ACHN (cell line): ENCODE measurements around the gene WNT2B.
"Not testable (repeated sequence)": the region's sequence is repeated elsewhere in the genome, so short reads cannot be mapped to it uniquely, and the experiment has no call there.

Source experiments
- DNase-seq: peaks from one replicate; pipeline ENCODE4 v3.0.0-alpha.2; 2015
- in situ Hi-C: cut with HindIII; loops from 2 replicates; pipeline ENCODE4 v1.10.0; 2017; ENCODE audit warnings: low sequenced_read_pairs, low pct_ligation_motif_present, low pct_unique_long_range_greater_than_20kb

WNT2B gene

DNA sequence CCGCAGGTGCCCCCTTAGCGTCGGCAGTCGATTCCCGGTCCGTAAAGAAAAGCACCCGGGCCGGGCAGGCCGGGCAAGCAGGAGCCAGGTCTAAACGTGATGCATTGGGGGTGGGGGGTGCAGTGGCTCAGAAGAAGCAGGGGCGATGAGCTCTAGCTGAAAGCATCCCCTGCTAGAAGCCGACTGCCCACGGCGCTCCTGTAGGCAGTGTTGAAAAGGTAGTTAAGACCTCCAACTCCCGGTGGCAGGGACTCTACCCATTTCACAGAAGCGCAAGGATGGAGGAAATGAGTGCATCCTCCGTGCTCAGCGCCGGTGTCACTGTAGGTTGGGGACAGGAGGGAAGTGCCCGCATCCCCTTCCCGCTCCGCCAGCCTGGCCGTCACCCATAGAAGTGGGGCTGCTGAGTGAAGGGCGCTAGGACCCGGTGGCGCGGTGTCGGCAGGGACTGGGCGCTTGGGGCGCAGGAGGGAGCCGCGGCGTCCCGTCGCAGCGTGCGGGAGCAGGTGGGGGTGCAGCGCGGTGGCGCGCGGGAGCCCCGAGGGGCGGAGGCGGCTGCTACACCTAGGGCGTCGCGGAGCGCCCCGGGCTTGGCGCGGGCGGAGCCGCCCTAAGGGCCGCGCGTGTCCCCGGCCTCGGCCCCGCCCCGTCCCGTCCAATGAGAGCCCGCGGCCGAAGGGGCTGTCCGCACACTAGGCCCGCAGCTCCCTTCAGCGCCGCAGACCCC is at the start of gene WNT2B:
Gene WNT2B (plus strand): TSS at position 688 of the 727 bp plus-strand sequence. CDS start 298 bp downstream, outside the sequence.
- in situ Hi-C loops: no loop called here
- DNase-seq: no peak

DNA sequence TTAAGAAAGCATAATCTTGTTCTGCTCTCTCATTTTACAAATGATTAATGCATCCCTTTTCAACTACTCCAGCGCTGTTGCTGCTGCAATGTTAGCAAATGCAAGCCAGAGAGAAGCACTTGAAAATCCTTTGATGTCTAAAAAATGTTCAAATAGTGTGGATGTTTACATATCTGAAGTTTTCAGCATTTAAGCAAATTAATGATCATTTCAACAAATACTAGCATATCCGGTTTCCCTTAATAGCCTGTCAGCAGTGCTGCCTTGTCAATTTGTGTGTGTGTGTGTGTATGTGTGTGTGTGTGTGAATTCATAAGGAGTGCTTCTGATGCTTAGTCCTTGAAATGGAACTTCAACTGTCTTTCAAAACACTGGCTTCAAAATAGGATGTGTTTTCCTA is 48.1 kb upstream of the WNT2B start:
- DNase-seq: no peak
- in situ Hi-C loops: no loop called here

DNA sequence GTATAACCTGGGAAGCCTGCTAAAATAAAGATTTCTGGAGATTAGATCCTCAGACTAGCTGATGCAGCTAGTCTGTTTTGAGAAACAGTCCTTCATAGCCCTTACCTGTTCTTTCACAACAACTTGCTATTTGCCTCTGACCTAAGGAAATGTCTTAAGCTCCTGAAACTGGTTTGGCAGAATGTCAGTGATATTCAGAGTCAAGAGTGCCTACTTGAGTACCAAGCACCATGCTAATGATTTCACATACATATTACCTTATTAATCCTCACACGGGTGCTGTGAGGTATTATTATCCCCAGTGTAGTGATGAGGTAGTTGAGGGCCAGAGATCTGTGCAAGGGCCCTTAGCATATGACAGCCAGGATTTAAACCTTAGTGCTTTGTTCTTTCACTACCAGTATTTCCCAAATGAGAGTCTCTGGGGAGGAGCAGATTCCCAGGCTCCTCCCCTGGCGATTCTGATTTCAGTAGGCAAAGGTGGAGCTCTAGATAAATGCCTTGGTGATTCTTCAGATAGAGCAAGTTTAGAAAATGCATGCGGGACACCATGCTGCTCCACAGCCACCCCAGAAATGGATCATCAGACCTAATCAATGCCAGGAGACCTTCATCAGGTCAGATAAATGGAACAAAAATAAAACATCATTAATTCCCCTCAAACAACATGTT is 47.4 kb upstream of the WNT2B start:
- in situ Hi-C loops: no loop called here

GRCh38 chr1:112462953-112463279 is 45.8 kb upstream of the WNT2B start:
- in situ Hi-C loops: no loop called here
- no peak for DNase-seq

More for the DNA sequence above, 47.4 kb upstream of the WNT2B start:
- no peak for DNase-seq

GRCh38 chr1:112464501-112464900 is 44.3 kb upstream of the WNT2B start:
- no peak for DNase-seq
- in situ Hi-C loops: no loop called here

- in situ Hi-C loops: no loop called here
- no peak for DNase-seq
Observed at GRCh38 chr1:112465122-112465521, 43.6 kb upstream of the WNT2B start.

- peak; percentile 89 for DNase-seq
- in situ Hi-C loops: no loop called here
Observed at GRCh38 chr1:112466078-112466660, 42.6 kb upstream of the WNT2B start.

DNA sequence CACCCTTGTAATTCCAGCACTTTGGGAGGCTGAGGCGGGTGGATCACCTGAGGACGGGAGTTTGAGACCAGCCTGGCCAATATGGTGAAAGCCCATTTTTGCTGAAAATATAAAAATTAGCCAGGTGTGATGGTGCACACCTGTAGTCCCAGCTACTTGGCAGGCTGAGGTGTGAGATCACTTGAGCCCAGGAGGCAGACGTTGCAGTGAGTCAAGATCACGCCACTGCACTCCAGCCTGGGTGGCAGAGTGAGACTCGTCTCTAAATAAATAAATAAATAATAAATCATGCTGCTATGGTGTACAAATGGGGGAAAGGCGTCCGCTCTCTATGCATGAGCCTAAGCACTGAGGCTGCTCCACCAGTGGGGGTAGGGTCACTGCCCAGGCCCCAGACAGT is 38.4 kb upstream of the WNT2B start:
- in situ Hi-C loops, DNase-seq: not testable (repeated sequence)

DNA sequence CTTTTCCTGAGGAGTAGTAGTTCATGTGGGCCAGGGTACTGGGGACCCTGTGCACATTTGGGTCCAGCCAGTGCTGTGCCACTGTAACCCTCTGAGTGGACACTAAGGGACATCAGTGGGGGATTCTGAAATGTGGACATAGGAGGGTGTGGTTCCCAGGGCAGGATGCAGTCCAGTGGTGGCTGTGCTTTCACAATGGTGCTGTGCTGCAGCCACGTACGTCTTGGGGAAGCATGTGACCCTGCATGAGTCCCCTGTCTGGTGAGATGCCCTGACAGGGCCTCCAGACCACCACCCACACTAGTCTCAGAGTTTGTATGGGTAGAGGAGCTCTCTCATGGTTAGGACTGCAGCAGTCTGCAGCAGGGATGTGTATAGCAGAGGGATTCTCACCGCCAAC is 37.8 kb upstream of the WNT2B start:
- in situ Hi-C loops: no loop called here
- no peak for DNase-seq

- DNase-seq: no peak
- in situ Hi-C loops: no loop called here
Observed at GRCh38 chr1:112472142-112472541, 36.6 kb upstream of the WNT2B start.

DNA sequence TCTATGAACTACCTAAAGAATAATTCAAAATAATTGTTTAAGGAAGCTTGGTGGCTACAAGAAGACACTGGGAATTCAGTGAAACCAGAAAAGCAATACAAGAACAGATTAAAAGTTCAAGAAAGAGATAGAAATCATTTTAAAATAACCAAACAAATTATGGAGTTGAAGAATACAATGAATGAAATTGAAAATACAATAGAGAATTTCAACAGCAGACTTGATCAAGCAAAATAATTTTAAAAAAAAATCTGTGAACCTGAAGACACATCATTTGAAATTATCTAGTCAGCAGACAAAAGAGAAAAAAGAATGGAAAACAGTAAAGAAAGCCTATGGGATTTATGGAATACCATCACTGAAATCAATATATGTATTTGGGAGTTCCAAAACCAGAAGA is 31.2 kb upstream of the WNT2B start:
- in situ Hi-C loops: no loop called here
- DNase-seq: no peak

- in situ Hi-C loops: no loop called here
- DNase-seq: no peak
Observed at GRCh38 chr1:112478314-112478713, 30.5 kb upstream of the WNT2B start.

- in situ Hi-C loops, DNase-seq: not testable (repeated sequence)
Observed at GRCh38 chr1:112486063-112486462, 22.7 kb upstream of the WNT2B start.

DNA sequence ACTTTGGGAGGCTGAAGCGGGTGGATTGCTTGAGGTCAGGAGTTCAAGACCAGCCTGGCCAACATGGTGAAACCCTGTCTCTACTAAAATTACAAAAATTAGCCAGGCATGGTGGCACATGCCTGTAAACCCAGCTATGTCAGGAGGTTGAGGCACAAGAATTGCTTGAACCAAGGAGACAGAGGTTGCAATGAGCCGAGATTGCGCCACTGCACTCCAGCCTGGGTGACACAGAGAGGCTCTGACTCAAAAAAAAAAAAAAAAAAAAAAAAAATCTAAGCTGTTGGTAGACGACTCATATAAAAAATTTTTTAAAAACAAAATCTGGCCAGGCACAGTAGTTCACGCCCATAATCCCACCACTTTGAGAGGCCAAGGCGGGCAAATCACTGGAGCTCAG is 21.1 kb upstream of the WNT2B start:
- DNase-seq: not testable (repeated sequence)

DNA sequence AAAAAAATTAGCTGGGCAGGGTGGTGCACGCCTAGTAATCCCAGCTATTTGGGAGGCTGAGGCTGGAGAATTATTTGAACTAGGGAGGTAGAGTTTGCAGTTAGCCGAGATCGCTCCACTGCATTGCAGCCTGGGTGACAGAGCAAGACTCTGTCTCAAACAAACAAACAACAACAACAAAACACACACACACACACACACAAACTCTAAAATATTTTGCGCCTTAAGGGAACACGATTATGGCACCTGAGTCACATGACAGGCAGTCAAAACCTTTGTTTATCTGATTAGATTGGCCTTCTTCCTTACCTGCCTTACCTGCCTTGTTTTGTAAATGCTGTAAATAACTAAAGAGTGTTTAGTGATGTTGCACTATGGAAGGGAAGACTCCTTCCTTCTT is 20.6 kb upstream of the WNT2B start:
- in situ Hi-C loops: no loop called here
- no peak for DNase-seq

More for the DNA sequence above, 21.1 kb upstream of the WNT2B start:
- in situ Hi-C loops: not testable (repeated sequence)

DNA sequence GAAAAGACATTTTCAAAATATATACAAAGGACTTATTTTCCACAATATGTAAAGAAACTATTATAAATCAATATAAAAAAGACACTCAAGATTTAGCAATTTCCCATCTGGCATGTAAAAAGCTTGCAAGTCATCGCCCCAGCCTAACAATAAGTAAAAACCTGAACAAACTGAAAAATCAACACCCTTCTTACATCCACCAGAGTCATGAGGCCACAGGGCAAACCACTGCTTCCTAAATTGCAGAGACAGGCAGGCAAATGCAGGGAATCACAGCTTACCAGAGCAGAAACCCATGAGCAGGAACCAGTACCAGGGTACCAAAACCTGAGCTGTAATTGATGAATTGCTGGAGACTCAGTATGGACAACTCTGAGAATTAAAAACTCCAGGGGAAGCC is 16.7 kb upstream of the WNT2B start:
- DNase-seq: no peak
- in situ Hi-C loops: no loop called here

- in situ Hi-C loops: no loop called here
- no peak for DNase-seq
Observed at GRCh38 chr1:112493351-112493750, 15.4 kb upstream of the WNT2B start.

GRCh38 chr1:112496290-112496689 is 12.5 kb upstream of the WNT2B start:
- in situ Hi-C loops: no loop called here
- no peak for DNase-seq

DNA sequence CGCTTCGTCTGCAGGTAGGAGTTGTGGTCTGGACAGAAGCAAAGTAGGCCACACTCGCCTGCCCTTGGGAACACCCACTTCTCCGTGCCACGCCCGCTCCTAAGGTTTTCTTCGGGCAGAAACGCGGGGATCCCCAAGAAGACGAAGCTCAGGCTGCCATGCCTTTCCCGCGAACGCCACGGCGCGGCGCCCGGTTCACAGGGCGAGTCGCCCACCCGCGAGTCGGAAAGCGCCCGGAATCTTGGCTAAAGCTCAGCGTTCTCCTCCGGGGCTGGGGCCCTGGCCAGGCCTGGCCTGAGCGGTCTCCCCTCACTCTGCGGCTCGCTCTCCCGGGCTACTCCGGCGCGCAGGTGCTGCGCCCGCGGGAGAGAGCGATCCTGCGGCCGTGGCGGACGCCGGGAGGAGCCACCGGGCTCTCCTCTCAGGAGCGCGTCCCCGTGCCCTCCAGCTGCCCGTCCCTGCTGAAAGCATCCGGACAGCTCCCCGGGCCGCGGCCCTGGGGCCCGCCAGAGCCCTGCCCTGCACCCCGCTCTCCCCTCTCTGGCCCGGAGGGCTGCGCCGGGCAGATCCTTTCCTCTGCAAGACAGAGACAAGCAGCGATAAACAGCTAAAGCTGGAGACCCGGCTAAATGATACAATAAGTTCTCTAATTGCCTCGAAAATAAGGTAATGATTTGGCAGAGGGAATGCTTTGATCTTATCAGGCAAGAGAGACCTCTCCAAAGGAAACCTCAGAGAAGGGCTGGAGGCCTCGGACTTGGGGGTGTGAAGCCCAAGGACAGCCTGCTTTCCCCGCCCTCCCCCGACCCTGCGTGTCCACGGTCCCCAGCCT is 6.7 kb upstream of the WNT2B start:
- DNase-seq: peak; percentile 79

More for the DNA sequence above, 6.7 kb upstream of the WNT2B start:
- in situ Hi-C loops: no loop called here
